ENCODE measurements around the gene NUP62. TPM values are rescaled to one million over a fixed set of nuclear protein-coding genes. Genes with fewer than 3 reads are reported as not detected.

NUP62 gene
- total RNA-seq, 1 experiment from 2014 or later = 85.2 TPM

- Histone ChIP-seq H3K27me3 (ENCODE audit: insufficient read depth, low read length) (no peaks in the 10 kb centered on the region), H3K9me2 (ENCODE audit: insufficient read depth) (no peaks in the 10 kb centered on the region), H3K9ac (ENCODE audit: low read length) (no peak overlapping the region), H3K4me3 (replicated peaks in 1 of 2; ENCODE audit: low read depth in 1 of 2, low read length in 2 of 2) (no peak overlapping the region), H3K27ac (ENCODE audit: low read depth, low read length) (no peak overlapping the region), H3K4me1 (ENCODE audit: control insufficient read depth in 1 of 2, insufficient read depth in 2 of 2, low read length in 2 of 2) (peaks cover 3 to 16% of the 10 kb centered on the region in 2 experiments), H3K4me2 (ENCODE audit: low read length) (no peak overlapping the region), H2AFZ (ENCODE audit: low read depth, low read length, poor library complexity, severe bottlenecking) (no peak overlapping the region), H4K20me1 (ENCODE audit: insufficient read depth) (no peaks in the 10 kb centered on the region), H3K9me3 (ENCODE audit: control insufficient read depth in 1 of 2, insufficient read depth in 1 of 2, low read depth in 1 of 2, low read length in 2 of 2) (no peaks in the 10 kb centered on the region), H3K79me2 (ENCODE audit: insufficient read depth, low read length) (no peaks in the 10 kb centered on the region), H3K36me3 (ENCODE audit: control insufficient read depth in 1 of 2, insufficient read depth in 2 of 2, low read length in 2 of 2) (no peaks in the 10 kb centered on the region)
- BruUV-seq (replicated peaks) = no TSS peak
- ChIA-PET RAD21 (ENCODE audit: low non-redundant PET in 1 of 2, low total read pairs in 2 of 2, uncharacterized antibody in 2 of 2, unreplicated experiment in 2 of 2) (no interaction called here), CTCF (no interaction called here), POLR2A (no interaction called here)
- no peak for TF ChIP-seq ZFX (IDR thresholded peaks at IDR 0.05)
- TF ChIP-seq YY1 (IDR thresholded peaks at IDR 0.05; ENCODE audit: extremely low read depth, insufficient replicate concordance, low read depth, low read length) = no peak
- TF ChIP-seq REST (IDR thresholded peaks at IDR 0.05; ENCODE audit: low read depth) = no peak
- TF ChIP-seq POLR2AphosphoS5 (IDR thresholded peaks at IDR 0.05; ENCODE audit: low read depth, low read length) = no peak
- no peak for TF ChIP-seq FOSL1 (IDR thresholded peaks at IDR 0.05; ENCODE audit: low read depth)
- no peak for TF ChIP-seq EZH2 (IDR thresholded peaks at IDR 0.05)
- TF ChIP-seq TCF7L2 (IDR thresholded peaks at IDR 0.05; ENCODE audit: borderline replicate concordance, extremely low read depth, insufficient read depth, insufficient read length) = no peak
- TF ChIP-seq SP1 (IDR thresholded peaks at IDR 0.05; ENCODE audit: low read depth) = no peak
- TF ChIP-seq MAX (IDR thresholded peaks at IDR 0.05) = no peak
- TF ChIP-seq ZBTB33 (IDR thresholded peaks at IDR 0.05; ENCODE audit: extremely low read depth, insufficient replicate concordance, low read length) = no peak
- TF ChIP-seq RAD21 (IDR thresholded peaks at IDR 0.05; ENCODE audit: low read depth) = no peak
- no peak for TF ChIP-seq ATF3 (IDR thresholded peaks at IDR 0.05)
- no peak for TF ChIP-seq JUND (IDR thresholded peaks at IDR 0.05)
- TF ChIP-seq EZH2phosphoT487 (IDR thresholded peaks at IDR 0.05; ENCODE audit: borderline replicate concordance) = no peak
- TF ChIP-seq POLR2A (IDR thresholded peaks at IDR 0.05; ENCODE audit: borderline replicate concordance, extremely low read depth, insufficient read depth, insufficient read length) = no peak
- ATAC-seq = no peak
- intact Hi-C loops (cut with micrococcal nuclease) = no loop called here
- DNase-seq (ENCODE audit: low read depth, low spot score) = no peak
Observed at GRCh38 chr19:49894879-49895565, 34.3 kb downstream of the NUP62 start.
